Measurements from ENCODE around the gene PCBP3.

GRCh38 chr21:45895778-45896370 is 252.3 kb downstream of the PCBP3 start:
- TF ChIP-seq, protein P1, sequence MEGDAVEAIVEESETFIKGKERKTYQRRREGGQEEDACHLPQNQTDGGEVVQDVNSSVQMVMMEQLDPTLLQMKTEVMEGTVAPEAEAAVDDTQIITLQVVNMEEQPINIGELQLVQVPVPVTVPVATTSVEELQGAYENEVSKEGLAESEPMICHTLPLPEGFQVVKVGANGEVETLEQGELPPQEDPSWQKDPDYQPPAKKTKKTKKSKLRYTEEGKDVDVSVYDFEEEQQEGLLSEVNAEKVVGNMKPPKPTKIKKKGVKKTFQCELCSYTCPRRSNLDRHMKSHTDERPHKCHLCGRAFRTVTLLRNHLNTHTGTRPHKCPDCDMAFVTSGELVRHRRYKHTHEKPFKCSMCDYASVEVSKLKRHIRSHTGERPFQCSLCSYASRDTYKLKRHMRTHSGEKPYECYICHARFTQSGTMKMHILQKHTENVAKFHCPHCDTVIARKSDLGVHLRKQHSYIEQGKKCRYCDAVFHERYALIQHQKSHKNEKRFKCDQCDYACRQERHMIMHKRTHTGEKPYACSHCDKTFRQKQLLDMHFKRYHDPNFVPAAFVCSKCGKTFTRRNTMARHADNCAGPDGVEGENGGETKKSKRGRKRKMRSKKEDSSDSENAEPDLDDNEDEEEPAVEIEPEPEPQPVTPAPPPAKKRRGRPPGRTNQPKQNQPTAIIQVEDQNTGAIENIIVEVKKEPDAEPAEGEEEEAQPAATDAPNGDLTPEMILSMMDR (conservative IDR thresholded peaks at IDR 0.05): no peak
- no peak for TF ChIP-seq EZH2 (IDR thresholded peaks at IDR 0.05; ENCODE audit: low read depth)
